ENCODE results near the gene CDKL5. TPM values are rescaled to one million over a fixed set of nuclear protein-coding genes. Genes with fewer than 3 reads are reported as not detected.

Gene CDKL5
- total RNA-seq, 2 experiments from 2014 or later, result 1.1 to 1.5 TPM

DNA sequence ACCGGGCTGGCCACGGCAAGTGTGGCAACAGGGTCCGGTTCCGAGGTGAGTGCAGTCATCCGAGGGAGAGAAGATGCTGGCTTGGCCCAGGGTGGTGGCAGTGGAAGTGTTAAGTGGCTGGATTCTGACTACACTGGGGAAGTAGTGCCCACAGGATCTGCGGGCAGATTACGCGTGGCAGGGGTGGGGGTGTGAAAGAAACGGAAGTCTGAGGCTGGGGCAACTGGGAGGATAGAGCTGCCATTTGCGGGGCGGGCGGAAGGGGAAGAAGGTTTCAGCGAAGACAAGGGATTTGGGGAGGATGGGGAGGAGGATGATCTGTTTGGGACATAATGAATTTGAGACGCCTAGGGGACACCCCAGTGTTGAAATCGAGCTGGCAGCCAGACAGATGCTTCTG is 241.2 kb downstream of the CDKL5 start:
- POLR2A ChIA-PET, result no interaction called here
- Mint-ChIP-seq H3K9me3 (no peaks in the 10 kb centered on the region), H3K27me3 (no peaks in the 10 kb centered on the region), H3K36me3 (ENCODE audit: low read depth) (no peaks in the 10 kb centered on the region), H3K4me1 (ENCODE audit: low read depth) (peaks cover 3% of the 10 kb centered on the region), H3K27ac (no peak overlapping the region), H3K4me3 (no peak overlapping the region)
- CTCF ChIA-PET, result no interaction called here
- TF ChIP-seq, protein P1, sequence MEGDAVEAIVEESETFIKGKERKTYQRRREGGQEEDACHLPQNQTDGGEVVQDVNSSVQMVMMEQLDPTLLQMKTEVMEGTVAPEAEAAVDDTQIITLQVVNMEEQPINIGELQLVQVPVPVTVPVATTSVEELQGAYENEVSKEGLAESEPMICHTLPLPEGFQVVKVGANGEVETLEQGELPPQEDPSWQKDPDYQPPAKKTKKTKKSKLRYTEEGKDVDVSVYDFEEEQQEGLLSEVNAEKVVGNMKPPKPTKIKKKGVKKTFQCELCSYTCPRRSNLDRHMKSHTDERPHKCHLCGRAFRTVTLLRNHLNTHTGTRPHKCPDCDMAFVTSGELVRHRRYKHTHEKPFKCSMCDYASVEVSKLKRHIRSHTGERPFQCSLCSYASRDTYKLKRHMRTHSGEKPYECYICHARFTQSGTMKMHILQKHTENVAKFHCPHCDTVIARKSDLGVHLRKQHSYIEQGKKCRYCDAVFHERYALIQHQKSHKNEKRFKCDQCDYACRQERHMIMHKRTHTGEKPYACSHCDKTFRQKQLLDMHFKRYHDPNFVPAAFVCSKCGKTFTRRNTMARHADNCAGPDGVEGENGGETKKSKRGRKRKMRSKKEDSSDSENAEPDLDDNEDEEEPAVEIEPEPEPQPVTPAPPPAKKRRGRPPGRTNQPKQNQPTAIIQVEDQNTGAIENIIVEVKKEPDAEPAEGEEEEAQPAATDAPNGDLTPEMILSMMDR (IDR thresholded peaks at IDR 0.05), result no peak
- ATAC-seq (no peak), DNase-seq (no peak)
- intact Hi-C loops (cut with micrococcal nuclease), result no loop called here

DNA sequence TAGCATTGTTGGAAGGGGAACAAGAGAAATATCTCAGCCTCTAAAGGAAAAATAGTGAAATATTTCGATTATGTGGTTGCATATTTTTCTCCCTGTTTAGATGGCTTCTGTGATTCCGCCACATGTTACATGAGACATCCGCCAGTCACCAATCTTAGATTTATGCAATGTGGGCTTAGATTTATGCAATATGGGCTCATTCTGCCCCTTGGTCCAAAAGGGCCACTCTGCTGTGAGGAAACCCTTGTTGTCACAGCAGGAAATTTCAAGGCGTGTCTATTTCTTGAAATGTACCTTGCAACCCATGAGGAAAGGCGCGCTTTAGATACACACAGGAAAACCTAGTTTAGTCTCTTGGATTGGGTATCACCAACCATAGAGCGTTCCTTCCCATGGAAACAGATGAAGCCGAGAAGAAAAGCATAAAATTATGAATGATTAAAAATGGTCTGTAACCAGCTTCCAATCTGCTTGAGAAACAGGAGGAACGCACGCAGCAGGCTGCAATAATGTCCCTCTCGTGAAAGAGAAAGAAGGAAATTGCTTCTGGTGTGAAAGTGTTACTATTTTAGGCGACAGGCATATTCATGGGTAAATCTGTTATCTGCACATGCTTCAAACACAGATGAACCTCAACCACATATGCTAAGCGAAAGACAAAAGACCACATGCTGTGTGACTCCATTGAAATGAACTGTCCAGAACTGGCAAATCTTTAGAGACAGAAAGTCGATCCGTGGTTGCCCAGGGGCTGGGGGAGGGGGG is 242.8 kb downstream of the CDKL5 start:
- POLR2A ChIA-PET, result no interaction called here
- DNase-seq (no peak), ATAC-seq (no peak)
- H3K27ac Mint-ChIP-seq, result no peak overlapping the region
- TF ChIP-seq, protein P1 (IDR thresholded peaks at IDR 0.05), result no peak
- H3K4me1 Mint-ChIP-seq (ENCODE audit: low read depth), result peaks cover 3% of the 10 kb centered on the region
- no peaks in the 10 kb centered on the region for H3K9me3 Mint-ChIP-seq
- peak overlapping the region; percentile 46 for H3K4me3 Mint-ChIP-seq
- CTCF ChIA-PET, result no interaction called here
- H3K27me3 Mint-ChIP-seq, result no peaks in the 10 kb centered on the region
- intact Hi-C loops (cut with micrococcal nuclease), result no loop called here
- no peaks in the 10 kb centered on the region for H3K36me3 Mint-ChIP-seq (ENCODE audit: low read depth)

DNA sequence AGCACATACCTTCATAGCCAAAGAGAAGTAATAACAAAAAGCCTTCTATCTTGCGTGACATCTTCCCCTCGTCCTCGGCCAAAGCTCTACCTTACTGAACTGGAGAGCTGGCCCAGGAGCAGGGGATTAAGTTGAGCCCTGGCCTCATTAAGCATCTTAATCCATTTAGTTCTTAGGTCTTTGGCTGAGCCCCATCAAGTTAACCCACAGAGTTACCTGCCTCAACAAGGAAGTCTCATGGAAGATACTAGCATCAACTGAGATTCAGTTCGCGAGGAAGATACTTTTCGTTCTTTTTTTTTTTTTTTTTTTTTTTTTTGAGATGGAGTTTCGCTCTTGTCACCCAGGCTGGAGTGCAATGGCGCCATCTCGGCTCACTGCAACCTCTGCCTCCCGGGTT is 246.6 kb downstream of the CDKL5 start, which contains the start of gene RS1:
TSS of gene RS1 (minus strand) at position 101 of the 400 bp plus-strand sequence. CDS start at position 61, 40 bp downstream.
- Mint-ChIP-seq H3K4me1 (ENCODE audit: low read depth) (peaks cover 3% of the 10 kb centered on the region), H3K36me3 (ENCODE audit: low read depth) (no peaks in the 10 kb centered on the region), H3K27me3 (no peaks in the 10 kb centered on the region), H3K27ac (no peak within 1 kb of the TSS), H3K9me3 (no peaks in the 10 kb centered on the region), H3K4me3 (no peak within 1 kb of the TSS)
- DNase-seq (no peak), ATAC-seq (no peak)
- ChIA-PET POLR2A (no interaction called here), CTCF (no interaction called here)
- intact Hi-C loops (cut with micrococcal nuclease), result no loop called here
- TF ChIP-seq, protein P1 (IDR thresholded peaks at IDR 0.05), result no peak

DNA sequence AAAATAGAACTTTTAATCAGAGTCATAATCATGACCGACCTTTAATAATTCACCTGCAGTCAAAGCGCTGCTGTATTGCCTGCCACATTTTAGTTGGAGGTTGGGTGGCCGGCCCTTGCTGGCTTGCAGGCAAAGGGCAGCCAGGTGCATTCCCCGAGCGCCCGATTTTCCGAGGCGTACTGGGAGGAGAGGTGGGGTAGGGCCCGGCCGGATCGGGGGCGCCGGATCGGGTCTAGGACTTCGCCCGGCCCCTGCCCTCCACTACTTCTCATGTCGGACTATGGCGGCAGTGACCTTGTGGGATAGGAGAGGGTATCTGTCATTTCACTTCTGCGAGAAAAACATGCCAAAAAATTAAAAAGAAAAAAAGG is 249.0 kb downstream of the CDKL5 start:
- Mint-ChIP-seq H3K9me3 (no peaks in the 10 kb centered on the region), H3K27ac (peak overlapping the region; percentile 79), H3K4me1 (ENCODE audit: low read depth) (peaks cover 3% of the 10 kb centered on the region), H3K27me3 (no peaks in the 10 kb centered on the region), H3K36me3 (ENCODE audit: low read depth) (no peaks in the 10 kb centered on the region), H3K4me3 (peak overlapping the region; percentile 72)
- intact Hi-C loops (cut with micrococcal nuclease), result no loop called here
- ChIA-PET CTCF (no interaction called here), POLR2A (no interaction called here)
- peak; percentile 28 for ATAC-seq
- DNase-seq, result peak; percentile 14
- TF ChIP-seq, protein P1 (IDR thresholded peaks at IDR 0.05), result no peak
